Mucosa of stomach (tissue), 1 donor: Measurements from ENCODE around the gene CCDC91.

Source experiments
- H3K27me3 ChIP-seq: one replicate; pipeline ENCODE4 v1.7.0; 2013; ENCODE audit warnings: mild to moderate bottlenecking, low read length; ENCODE audit not compliant: control insufficient read depth, insufficient read depth
- H3K36me3 ChIP-seq: one replicate; pipeline ENCODE4 v1.7.0; 2013; ENCODE audit warnings: low read length; ENCODE audit not compliant: control insufficient read depth, insufficient read depth
- H3K4me1 ChIP-seq: one replicate; pipeline ENCODE4 v1.7.0; 2013; ENCODE audit warnings: mild to moderate bottlenecking, low read length; ENCODE audit not compliant: control insufficient read depth, insufficient read depth
- H3K4me3 ChIP-seq: one replicate; pipeline ENCODE4 v1.7.0; 2013; ENCODE audit warnings: low read length
- H3K9ac ChIP-seq: one replicate; pipeline ENCODE4 v1.7.0; 2013; ENCODE audit warnings: mild to moderate bottlenecking, low read length, moderate library complexity
- H3K9me3 ChIP-seq: one replicate; pipeline ENCODE4 v1.7.0; 2013; ENCODE audit warnings: mild to moderate bottlenecking, low read length, moderate library complexity; ENCODE audit not compliant: control insufficient read depth
- donor health status: Pancreatic carcinoma.

Gene CCDC91

GRCh38 chr12:28167981-28168485 lies 22.2 kb upstream of the CCDC91 start:
- Histone ChIP-seq H3K9ac (no peak overlapping the region), H3K4me1 (no peaks in the 10 kb centered on the region), H3K9me3 (no peaks in the 10 kb centered on the region), H3K27me3 (no peaks in the 10 kb centered on the region), H3K36me3 (no peaks in the 10 kb centered on the region), H3K4me3 (no peak overlapping the region)

- Histone ChIP-seq H3K4me1 (no peaks in the 10 kb centered on the region), H3K4me3 (no peak overlapping the region), H3K27me3 (no peaks in the 10 kb centered on the region), H3K9ac (no peak overlapping the region), H3K9me3 (no peaks in the 10 kb centered on the region), H3K36me3 (no peaks in the 10 kb centered on the region)
Observed at GRCh38 chr12:28171356-28172060, 18.7 kb upstream of the CCDC91 start.

GRCh38 chr12:28172434-28173030 lies 17.7 kb upstream of the CCDC91 start:
- no peaks in the 10 kb centered on the region for H3K9me3 ChIP-seq
- H3K9ac ChIP-seq: no peak overlapping the region
- no peaks in the 10 kb centered on the region for H3K27me3 ChIP-seq
- no peak overlapping the region for H3K4me3 ChIP-seq
- H3K4me1 ChIP-seq: no peaks in the 10 kb centered on the region
- H3K36me3 ChIP-seq: no peaks in the 10 kb centered on the region

GRCh38 chr12:28173440-28173839 lies 16.8 kb upstream of the CCDC91 start:
- Histone ChIP-seq H3K9me3 (no peaks in the 10 kb centered on the region), H3K27me3 (no peaks in the 10 kb centered on the region), H3K9ac (no peak overlapping the region), H3K36me3 (no peaks in the 10 kb centered on the region), H3K4me3 (no peak overlapping the region), H3K4me1 (no peaks in the 10 kb centered on the region)

- Histone ChIP-seq H3K4me3 (no peak overlapping the region), H3K27me3 (no peaks in the 10 kb centered on the region), H3K9ac (no peak overlapping the region), H3K4me1 (no peaks in the 10 kb centered on the region), H3K9me3 (no peaks in the 10 kb centered on the region), H3K36me3 (no peaks in the 10 kb centered on the region)
Observed at GRCh38 chr12:28175098-28175589, 15.1 kb upstream of the CCDC91 start.

GRCh38 chr12:28176295-28176694 lies 14.0 kb upstream of the CCDC91 start:
- Histone ChIP-seq H3K36me3 (no peaks in the 10 kb centered on the region), H3K4me3 (no peak overlapping the region), H3K9me3 (no peaks in the 10 kb centered on the region), H3K27me3 (no peaks in the 10 kb centered on the region), H3K9ac (no peak overlapping the region), H3K4me1 (no peaks in the 10 kb centered on the region)

- H3K4me1 ChIP-seq: no peaks in the 10 kb centered on the region
- H3K27me3 ChIP-seq: no peaks in the 10 kb centered on the region
- no peaks in the 10 kb centered on the region for H3K36me3 ChIP-seq
- H3K4me3 ChIP-seq: no peak overlapping the region
- H3K9me3 ChIP-seq: no peaks in the 10 kb centered on the region
- H3K9ac ChIP-seq: no peak overlapping the region
Observed at GRCh38 chr12:28177461-28177860, 12.8 kb upstream of the CCDC91 start.

GRCh38 chr12:28177905-28178304 lies 12.4 kb upstream of the CCDC91 start:
- Histone ChIP-seq H3K27me3 (no peaks in the 10 kb centered on the region), H3K4me1 (no peaks in the 10 kb centered on the region), H3K9ac (no peak overlapping the region), H3K4me3 (no peak overlapping the region), H3K36me3 (no peaks in the 10 kb centered on the region), H3K9me3 (no peaks in the 10 kb centered on the region)

GRCh38 chr12:28178775-28179174 lies 11.5 kb upstream of the CCDC91 start:
- no peaks in the 10 kb centered on the region for H3K4me1 ChIP-seq
- H3K27me3 ChIP-seq: no peaks in the 10 kb centered on the region
- no peak overlapping the region for H3K4me3 ChIP-seq
- no peaks in the 10 kb centered on the region for H3K9me3 ChIP-seq
- no peak overlapping the region for H3K9ac ChIP-seq
- no peaks in the 10 kb centered on the region for H3K36me3 ChIP-seq

- Histone ChIP-seq H3K9ac (no peak overlapping the region), H3K27me3 (no peaks in the 10 kb centered on the region), H3K36me3 (no peaks in the 10 kb centered on the region), H3K4me3 (no peak overlapping the region), H3K9me3 (no peaks in the 10 kb centered on the region), H3K4me1 (no peaks in the 10 kb centered on the region)
Observed at GRCh38 chr12:28180786-28181185, 9.5 kb upstream of the CCDC91 start.

- Histone ChIP-seq H3K4me1 (no peaks in the 10 kb centered on the region), H3K9me3 (no peaks in the 10 kb centered on the region), H3K9ac (no peak overlapping the region), H3K36me3 (no peaks in the 10 kb centered on the region), H3K4me3 (no peak overlapping the region), H3K27me3 (no peaks in the 10 kb centered on the region)
Observed at GRCh38 chr12:28184375-28184774, 5.9 kb upstream of the CCDC91 start.

- Histone ChIP-seq H3K36me3 (no peaks in the 10 kb centered on the region), H3K9me3 (no peaks in the 10 kb centered on the region), H3K4me3 (no peak overlapping the region), H3K27me3 (no peaks in the 10 kb centered on the region), H3K4me1 (peaks cover 12% of the 10 kb centered on the region), H3K9ac (no peak overlapping the region)
Observed at GRCh38 chr12:28186500-28186899, 3.8 kb upstream of the CCDC91 start.
